RWPE2 (cell line): Measurements from ENCODE around the gene NLRP1.

Experiments
- ATAC-seq: fragments of 200-7000 bp; cut with Tn5 transposase; 3 replicates; pipeline ENCODE4 v1.9.1; 2021; ENCODE audit warnings: low read depth
- DNase-seq: peaks from one replicate; pipeline ENCODE4 v3.0.0-alpha.2; 2020; ENCODE audit warnings: low spot score
- H3K27ac ChIP-seq: fragments of 450-650 bp; 2 replicates; pipeline ENCODE4 v1.5.1; 2017; ENCODE audit warnings: mild to moderate bottlenecking; ENCODE audit not compliant: poor library complexity, severe bottlenecking
- H3K27me3 ChIP-seq: fragments of 250-450 bp; sonication (Bioruptor Pico); 2 replicates; pipeline ENCODE4 v1.5.1; 2021; ENCODE audit warnings: mild to moderate bottlenecking, moderate library complexity; ENCODE audit not compliant: insufficient read depth, poor library complexity, severe bottlenecking
- H3K36me3 ChIP-seq: fragments of 250-450 bp; sonication (Bioruptor Pico); 2 replicates; pipeline ENCODE4 v1.5.1; 2020; ENCODE audit warnings: low read depth, mild to moderate bottlenecking, moderate library complexity
- H3K4me1 ChIP-seq: fragments of 250-450 bp; sonication (Bioruptor Pico); 2 replicates; pipeline ENCODE4 v1.5.1; 2021; ENCODE audit warnings: mild to moderate bottlenecking, moderate library complexity; ENCODE audit not compliant: insufficient read depth, poor library complexity, severe bottlenecking
- H3K4me3 ChIP-seq: fragments of 250-450 bp; sonication (Bioruptor Pico); 2 replicates; pipeline ENCODE4 v1.5.1; 2021; ENCODE audit warnings: mild to moderate bottlenecking, moderate library complexity; ENCODE audit not compliant: severe bottlenecking
- H3K9me3 ChIP-seq: fragments of 250-450 bp; sonication (Bioruptor Pico); 2 replicates; pipeline ENCODE4 v1.5.1; 2021; ENCODE audit warnings: mild to moderate bottlenecking, moderate library complexity; ENCODE audit not compliant: severe bottlenecking
- CTCF ChIP-seq: fragments of 450-650 bp; IDR thresholded peaks from one replicate; pipeline ENCODE4 v1.5.1; 2017; ENCODE audit warnings: mild to moderate bottlenecking, moderate library complexity; ENCODE audit not compliant: poor library complexity, severe bottlenecking

NLRP1 gene

DNA sequence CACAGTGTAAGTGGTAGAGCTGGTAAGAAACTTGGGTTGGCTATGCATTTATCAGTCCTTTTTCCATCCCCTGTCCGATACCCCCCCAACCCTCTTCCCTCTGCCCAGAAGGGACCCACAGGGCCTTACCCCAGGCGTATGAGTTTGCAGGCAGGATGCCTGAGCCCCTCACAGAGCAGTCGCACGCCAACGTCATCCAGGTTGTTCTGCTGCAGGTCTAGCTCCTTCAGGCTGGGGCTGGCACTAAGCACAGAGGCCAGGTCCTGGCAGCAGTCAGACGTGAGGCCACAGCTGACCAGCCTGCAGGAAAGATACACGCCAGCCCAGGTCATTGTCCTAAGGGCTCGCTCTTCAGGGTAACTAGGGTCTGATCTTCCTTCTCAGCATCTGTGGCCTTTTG lies 45.0 kb downstream of the NLRP1 start:
- H3K4me3 ChIP-seq: no peak overlapping the region
- ATAC-seq: no peak
- no peak for DNase-seq
- no peaks in the 10 kb centered on the region for H3K4me1 ChIP-seq
- TF ChIP-seq CTCF: no peak
- H3K27ac ChIP-seq: no peak overlapping the region
- no peaks in the 10 kb centered on the region for H3K9me3 ChIP-seq
- H3K27me3 ChIP-seq: no peaks in the 10 kb centered on the region
- H3K36me3 ChIP-seq: peaks cover 35% of the 10 kb centered on the region

GRCh38 chr17:5536866-5537650 lies 47.3 kb downstream of the NLRP1 start:
- Histone ChIP-seq H3K4me1 (no peaks in the 10 kb centered on the region), H3K9me3 (no peaks in the 10 kb centered on the region), H3K36me3 (peaks cover 45% of the 10 kb centered on the region), H3K27ac (no peak overlapping the region), H3K4me3 (no peak overlapping the region), H3K27me3 (no peaks in the 10 kb centered on the region)
- no peak for TF ChIP-seq CTCF
- DNase-seq (no peak), ATAC-seq (no peak)

DNA sequence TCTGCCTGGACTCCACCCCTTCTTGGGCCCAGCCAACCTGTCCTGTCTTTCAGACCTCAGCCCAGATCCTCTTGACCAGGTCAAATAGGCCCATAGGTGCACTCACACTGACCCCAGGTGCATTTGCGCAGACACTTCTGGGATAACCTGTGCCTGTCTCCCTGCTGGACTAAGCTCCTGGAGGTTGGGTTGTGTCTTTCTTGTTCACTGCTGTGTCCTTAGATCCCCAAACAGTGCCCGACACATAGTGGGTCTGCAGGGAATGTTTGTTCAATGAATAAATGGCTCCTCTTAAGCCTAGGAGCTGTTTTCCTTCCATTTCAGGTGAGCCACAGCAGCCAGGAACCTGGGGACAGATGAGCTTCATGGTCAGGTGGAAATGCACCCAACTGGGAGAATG lies 48.9 kb downstream of the NLRP1 start:
- ATAC-seq: no peak
- no peak for TF ChIP-seq CTCF
- no peaks in the 10 kb centered on the region for H3K9me3 ChIP-seq
- DNase-seq: no peak
- peaks cover 50% of the 10 kb centered on the region for H3K36me3 ChIP-seq
- H3K4me1 ChIP-seq: no peaks in the 10 kb centered on the region
- H3K4me3 ChIP-seq: no peak overlapping the region
- H3K27ac ChIP-seq: no peak overlapping the region
- no peaks in the 10 kb centered on the region for H3K27me3 ChIP-seq

- ATAC-seq (no peak), DNase-seq (no peak)
- no peaks in the 10 kb centered on the region for H3K9me3 ChIP-seq
- peaks cover 47% of the 10 kb centered on the region for H3K36me3 ChIP-seq
- H3K27me3 ChIP-seq: no peaks in the 10 kb centered on the region
- H3K27ac ChIP-seq: no peak overlapping the region
- no peak overlapping the region for H3K4me3 ChIP-seq
- TF ChIP-seq CTCF: no peak
- H3K4me1 ChIP-seq: no peaks in the 10 kb centered on the region
These were observed 50.6 kb downstream of the NLRP1 start for GRCh38 chr17:5533486-5534315.
